ENCODE data around the gene RRP1B.
"Not testable (repeated sequence)": the region's sequence is repeated elsewhere in the genome, so short reads cannot be mapped to it uniquely, and the experiment has no call there.

RRP1B gene

GRCh38 chr21:43659136-43660000, at the start of gene RRP1B, which contains the start of gene HSF2BP:
Gene RRP1B, plus strand, starts transcription at chr21:43659560. Its CDS starts 105 bp downstream, at chr21:43659665.
Gene HSF2BP, minus strand, starts transcription at chr21:43659488. Its CDS starts 1,392 bp downstream, at chr21:43658096.
- no peaks in the 10 kb centered on the region for H3K27me3 ChIP-seq (ENCODE audit: control insufficient read depth, insufficient read depth, low read length)
- H3K9ac ChIP-seq = no peak within 1 kb of the TSS
- no peaks in the 10 kb centered on the region for H3K79me2 ChIP-seq
- TF ChIP-seq CTCF (IDR thresholded peaks at IDR 0.05) = no peak
- peaks cover 5% of the 10 kb centered on the region for H3K4me1 ChIP-seq
- no peaks in the 10 kb centered on the region for H3K9me3 ChIP-seq (ENCODE audit: control insufficient read depth, low read length)
- H3K36me3 ChIP-seq (ENCODE audit: control insufficient read depth, insufficient read depth, low read length) = no peaks in the 10 kb centered on the region
- H3K4me2 ChIP-seq (ENCODE audit: low read length) = peak within 1 kb of the TSS; percentile 64
- peak within 1 kb of the TSS; percentile 62 for H3K27ac ChIP-seq
- peak within 1 kb of the TSS; percentile 84 for H2AFZ ChIP-seq
- H3K4me3 ChIP-seq (ENCODE audit: low read depth, low read length) = peak within 1 kb of the TSS; percentile 69

- Histone ChIP-seq H2AFZ (peak overlapping the region; percentile 85), H3K9ac (no peak overlapping the region)
- peak; percentile 70 for TF ChIP-seq CTCF (IDR thresholded peaks at IDR 0.05)
Observed at GRCh38 chr21:43611598-43612369, 47.6 kb upstream of the RRP1B start.

GRCh38 chr21:43613755-43614638, 45.4 kb upstream of the RRP1B start:
- H2AFZ ChIP-seq = no peak overlapping the region
- H3K9ac ChIP-seq = no peak overlapping the region
- H3K27ac ChIP-seq = no peak overlapping the region
- H3K4me3 ChIP-seq (ENCODE audit: low read depth, low read length) = no peak overlapping the region
- no peaks in the 10 kb centered on the region for H3K9me3 ChIP-seq (ENCODE audit: control insufficient read depth, low read length)
- H3K36me3 ChIP-seq (ENCODE audit: control insufficient read depth, insufficient read depth, low read length) = no peaks in the 10 kb centered on the region
- TF ChIP-seq CTCF (IDR thresholded peaks at IDR 0.05) = no peak
- H3K4me1 ChIP-seq = peaks cover 6% of the 10 kb centered on the region
- H3K4me2 ChIP-seq (ENCODE audit: low read length) = no peak overlapping the region
- H3K79me2 ChIP-seq = no peaks in the 10 kb centered on the region
- H3K27me3 ChIP-seq (ENCODE audit: control insufficient read depth, insufficient read depth, low read length) = no peaks in the 10 kb centered on the region

More at GRCh38 chr21:43611598-43612369, 47.6 kb upstream of the RRP1B start:
- H3K27ac ChIP-seq = no peak overlapping the region
- H3K4me3 ChIP-seq (ENCODE audit: low read depth, low read length) = no peak overlapping the region
- no peaks in the 10 kb centered on the region for H3K9me3 ChIP-seq (ENCODE audit: control insufficient read depth, low read length)
- H3K36me3 ChIP-seq (ENCODE audit: control insufficient read depth, insufficient read depth, low read length) = no peaks in the 10 kb centered on the region
- peak overlapping the region; percentile 25 for H3K4me2 ChIP-seq (ENCODE audit: low read length)
- no peaks in the 10 kb centered on the region for H3K79me2 ChIP-seq
- no peaks in the 10 kb centered on the region for H3K27me3 ChIP-seq (ENCODE audit: control insufficient read depth, insufficient read depth, low read length)
- peaks cover 6% of the 10 kb centered on the region for H3K4me1 ChIP-seq

- Histone ChIP-seq H3K36me3 (ENCODE audit: control insufficient read depth, insufficient read depth, low read length) (no peaks in the 10 kb centered on the region), H3K4me1 (peaks cover 6% of the 10 kb centered on the region), H3K4me2 (ENCODE audit: low read length) (no peak overlapping the region), H3K4me3 (ENCODE audit: low read depth, low read length) (no peak overlapping the region), H2AFZ (no peak overlapping the region), H3K9ac (no peak overlapping the region), H3K79me2 (no peaks in the 10 kb centered on the region), H3K27me3 (ENCODE audit: control insufficient read depth, insufficient read depth, low read length) (no peaks in the 10 kb centered on the region), H3K9me3 (ENCODE audit: control insufficient read depth, low read length) (no peaks in the 10 kb centered on the region), H3K27ac (no peak overlapping the region)
- no peak for TF ChIP-seq CTCF (IDR thresholded peaks at IDR 0.05)
Observed at GRCh38 chr21:43614839-43615238, 44.5 kb upstream of the RRP1B start.

GRCh38 chr21:43616861-43617260, 42.5 kb upstream of the RRP1B start:
- not testable (repeated sequence) for H3K36me3 ChIP-seq (ENCODE audit: control insufficient read depth, insufficient read depth, low read length); H2AFZ ChIP-seq; H3K27ac ChIP-seq; H3K9me3 ChIP-seq (ENCODE audit: control insufficient read depth, low read length); H3K79me2 ChIP-seq; H3K4me1 ChIP-seq; H3K4me3 ChIP-seq (ENCODE audit: low read depth, low read length); H3K27me3 ChIP-seq (ENCODE audit: control insufficient read depth, insufficient read depth, low read length); H3K9ac ChIP-seq; H3K4me2 ChIP-seq (ENCODE audit: low read length)

Data from parathyroid adenoma (tissue), 2 donors.